HEK293 (cell line): ENCODE data around the gene PALB2.

Experiments used
- CTCF ChIA-PET: fragments of 350-600 bp; formaldehyde crosslinking; extraction: SDS; loops from one replicate; lab custom pipeline; 2021; ENCODE audit warnings: antibody characterized with exemption; lab: Yijun Ruan, JAX
- POLR2A ChIA-PET: fragments of 300-600 bp; formaldehyde crosslinking; extraction: SDS; loops from one replicate; lab custom pipeline; 2020; ENCODE audit warnings: antibody characterized with exemption, inconsistent platforms; lab: Yijun Ruan, JAX
- H3K27ac ChIP-seq: fragments of 200-500 bp; sonication (Bioruptor generic); 2 replicates; pipeline ENCODE4 v1.5.1; 2014; ENCODE audit warnings: low read depth, low read length, control low read depth, inconsistent platforms; ENCODE audit errors: extremely low read depth
- H3K36me3 ChIP-seq, 2 experiments: fragments of 200-500 bp in 1 of 2; sonication (Bioruptor generic) in 1 of 2; 1 replicate in 1 of 2; 2 replicates in 1 of 2; pipeline ENCODE4 v1.5.1; 2014 to 2017; ENCODE audit warnings: inconsistent platforms in 2 of 2, low read length in 2 of 2; ENCODE audit not compliant: control insufficient read depth in 2 of 2, insufficient read depth in 1 of 2
- H3K4me1 ChIP-seq: fragments of 200-500 bp; sonication (Bioruptor generic); 2 replicates; pipeline ENCODE4 v1.5.1; 2014; ENCODE audit warnings: mild to moderate bottlenecking, low read length, inconsistent platforms; ENCODE audit not compliant: control insufficient read depth, insufficient read depth
- H3K4me3 ChIP-seq: 2 replicates; pipeline ENCODE4 v1.5.1; 2011; ENCODE audit warnings: low read depth, mild to moderate bottlenecking, control low read depth, low read length, moderate library complexity
- H3K9me3 ChIP-seq: fragments of 200-500 bp; sonication (Bioruptor generic); 2 replicates; pipeline ENCODE4 v1.5.1; 2014; ENCODE audit warnings: low read depth, low read length, inconsistent platforms; ENCODE audit not compliant: control insufficient read depth, insufficient read depth
- GFI1B ChIP-seq: fragments of 450-650 bp; formaldehyde crosslinking; IDR thresholded peaks from 2 replicates; pipeline ENCODE4 v1.5.1; 2016; ENCODE audit warnings: missing biosample characterization, missing genetic modification characterization
- KLF10 ChIP-seq: fragments of 450-650 bp; IDR thresholded peaks from 2 replicates; pipeline ENCODE4 v1.5.1; 2018; ENCODE audit warnings: missing biosample characterization, mild to moderate bottlenecking, missing genetic modification characterization
- KLF7 ChIP-seq: fragments of 450-650 bp; formaldehyde crosslinking; IDR thresholded peaks from 2 replicates; pipeline ENCODE4 v1.5.1; 2016; ENCODE audit warnings: missing biosample characterization, missing genetic modification characterization, borderline replicate concordance
- SCRT1 ChIP-seq: fragments of 450-650 bp; formaldehyde crosslinking; IDR thresholded peaks from 2 replicates; pipeline ENCODE4 v1.5.1; 2016; ENCODE audit warnings: missing biosample characterization, missing genetic modification characterization, borderline replicate concordance
- SCRT2 ChIP-seq: fragments of 450-650 bp; formaldehyde crosslinking; IDR thresholded peaks from 2 replicates; pipeline ENCODE4 v1.5.1; 2016; ENCODE audit warnings: missing biosample characterization, missing genetic modification characterization
- ZEB2 ChIP-seq: fragments of 450-650 bp; formaldehyde crosslinking; IDR thresholded peaks from 2 replicates; pipeline ENCODE4 v1.5.1; 2016; ENCODE audit warnings: missing biosample characterization, missing genetic modification characterization
- ZNF16 ChIP-seq: fragments of 450-650 bp; formaldehyde crosslinking; IDR thresholded peaks from 2 replicates; pipeline ENCODE4 v1.5.1; 2016; ENCODE audit warnings: low read depth, missing biosample characterization, missing genetic modification characterization
- ZNF664 ChIP-seq: fragments of 450-650 bp; formaldehyde crosslinking; IDR thresholded peaks from 2 replicates; pipeline ENCODE4 v1.5.1; 2016; ENCODE audit warnings: missing biosample characterization, missing genetic modification characterization
- ZNF837 ChIP-seq: fragments of 450-650 bp; formaldehyde crosslinking; IDR thresholded peaks from 2 replicates; pipeline ENCODE4 v1.5.1; 2016; ENCODE audit warnings: missing biosample characterization, missing genetic modification characterization
- TF ChIP-seq, protein P1 (sequence below): fragments of 450-650 bp; formaldehyde crosslinking; IDR thresholded peaks from 2 replicates; pipeline ENCODE4 v1.5.1; 2016; ENCODE audit warnings: missing biosample characterization, missing genetic modification characterization, borderline replicate concordance
- TF ChIP-seq, protein P2 (sequence below): fragments of 450-650 bp; formaldehyde crosslinking; IDR thresholded peaks from 2 replicates; pipeline ENCODE4 v1.5.1; 2016; ENCODE audit warnings: missing biosample characterization, missing genetic modification characterization
- TF ChIP-seq, protein P3 (sequence below): fragments of 450-650 bp; formaldehyde crosslinking; IDR thresholded peaks from 2 replicates; pipeline ENCODE4 v1.5.1; 2016; ENCODE audit warnings: missing biosample characterization, missing genetic modification characterization
- TF ChIP-seq, protein P4 (sequence below): fragments of 450-650 bp; formaldehyde crosslinking; IDR thresholded peaks from 2 replicates; pipeline ENCODE4; 2016; ENCODE audit warnings: missing biosample characterization, missing genetic modification characterization
- TF ChIP-seq, protein P5 (sequence below): fragments of 450-650 bp; formaldehyde crosslinking; IDR thresholded peaks from 2 replicates; pipeline ENCODE4 v1.5.1; 2017; ENCODE audit warnings: missing biosample characterization, missing genetic modification characterization

Gene PALB2

DNA sequence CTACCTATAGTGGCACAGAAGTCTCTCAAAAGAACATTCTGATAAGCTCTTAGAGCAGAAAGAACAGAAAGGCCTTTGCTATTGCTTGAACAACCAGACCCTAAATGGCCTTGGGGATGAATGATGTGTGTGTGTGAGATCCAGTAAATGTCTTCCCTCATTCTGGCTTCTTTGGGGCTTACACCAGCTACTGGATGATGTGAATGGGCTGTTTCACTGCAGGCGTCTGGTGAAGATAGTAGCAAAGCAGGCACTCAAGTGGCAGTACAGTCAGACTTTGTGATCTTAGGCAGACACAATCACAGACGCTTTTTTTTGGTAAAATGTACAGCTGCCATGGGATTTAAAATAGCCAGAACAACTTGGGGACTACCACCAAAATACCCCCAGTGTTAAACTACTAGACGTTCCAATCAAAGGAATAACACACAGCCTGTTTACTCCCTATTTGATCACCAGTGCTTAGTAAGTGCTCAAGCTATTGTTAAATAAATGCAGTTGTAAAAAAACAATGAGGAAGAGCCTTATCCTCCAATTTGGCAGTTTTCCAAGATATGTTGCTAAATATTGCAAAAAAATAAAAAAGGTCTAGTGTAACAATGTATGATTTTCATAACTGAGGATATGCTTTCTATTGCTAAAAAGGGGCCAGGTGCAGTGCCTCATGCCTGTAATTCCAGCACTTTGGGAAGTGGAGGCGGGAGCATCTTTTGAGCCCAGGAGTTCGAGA is 62.8 kb downstream of the PALB2 start (continued):
- TF ChIP-seq, protein P1, sequence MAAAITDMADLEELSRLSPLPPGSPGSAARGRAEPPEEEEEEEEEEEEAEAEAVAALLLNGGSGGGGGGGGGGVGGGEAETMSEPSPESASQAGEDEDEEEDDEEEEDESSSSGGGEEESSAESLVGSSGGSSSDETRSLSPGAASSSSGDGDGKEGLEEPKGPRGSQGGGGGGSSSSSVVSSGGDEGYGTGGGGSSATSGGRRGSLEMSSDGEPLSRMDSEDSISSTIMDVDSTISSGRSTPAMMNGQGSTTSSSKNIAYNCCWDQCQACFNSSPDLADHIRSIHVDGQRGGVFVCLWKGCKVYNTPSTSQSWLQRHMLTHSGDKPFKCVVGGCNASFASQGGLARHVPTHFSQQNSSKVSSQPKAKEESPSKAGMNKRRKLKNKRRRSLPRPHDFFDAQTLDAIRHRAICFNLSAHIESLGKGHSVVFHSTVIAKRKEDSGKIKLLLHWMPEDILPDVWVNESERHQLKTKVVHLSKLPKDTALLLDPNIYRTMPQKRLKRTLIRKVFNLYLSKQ (tag by site-specific recombination): no peak
- no peak for TF ChIP-seq KLF7
- no peak for TF ChIP-seq ZEB2
- TF ChIP-seq GFI1B (tag by site-specific recombination): no peak

DNA sequence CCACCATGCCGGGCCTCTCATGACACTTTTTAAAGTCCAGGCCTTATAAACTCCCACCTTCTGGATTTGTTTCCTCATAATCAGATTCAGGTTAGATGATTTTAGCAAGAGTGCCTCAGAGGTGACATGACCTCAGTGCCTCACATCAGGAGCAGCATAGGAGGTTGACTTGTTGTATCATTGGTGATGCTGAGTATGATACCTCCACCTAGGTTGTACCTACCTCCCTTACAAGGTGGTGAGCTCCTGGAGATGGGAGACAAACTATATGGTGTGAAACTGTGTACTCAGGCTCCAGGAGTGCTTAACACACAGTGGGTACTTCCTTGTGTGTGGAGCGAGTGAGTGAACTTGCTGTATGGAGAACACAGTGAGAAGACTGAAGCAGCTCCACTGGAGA is 63.6 kb downstream of the PALB2 start:
- peaks cover 6 to 84% of the 10 kb centered on the region in 2 experiments; a peak in 2 of 3 replicates for H3K36me3 ChIP-seq
- H3K27ac ChIP-seq: no peak overlapping the region
- H3K4me1 ChIP-seq: no peaks in the 10 kb centered on the region
- TF ChIP-seq ZNF837 (tag by site-specific recombination) (no peak), KLF10 (tag by site-specific recombination) (no peak)
- CTCF ChIA-PET: interaction anchor here (0.6 to 1.2 kb wide), 2 partner anchors 20 to 86 kb away, joined by 3 to 4 read pairs; partner anchors contain the start of gene UBFD1
- no peaks in the 10 kb centered on the region for H3K9me3 ChIP-seq
- H3K4me3 ChIP-seq: no peak overlapping the region
- POLR2A ChIA-PET: interaction anchor here (1.9 kb wide), 1 partner anchor 20 kb away, joined by 4 read pairs; the partner anchor contains the start of genes EARS2 and UBFD1

DNA sequence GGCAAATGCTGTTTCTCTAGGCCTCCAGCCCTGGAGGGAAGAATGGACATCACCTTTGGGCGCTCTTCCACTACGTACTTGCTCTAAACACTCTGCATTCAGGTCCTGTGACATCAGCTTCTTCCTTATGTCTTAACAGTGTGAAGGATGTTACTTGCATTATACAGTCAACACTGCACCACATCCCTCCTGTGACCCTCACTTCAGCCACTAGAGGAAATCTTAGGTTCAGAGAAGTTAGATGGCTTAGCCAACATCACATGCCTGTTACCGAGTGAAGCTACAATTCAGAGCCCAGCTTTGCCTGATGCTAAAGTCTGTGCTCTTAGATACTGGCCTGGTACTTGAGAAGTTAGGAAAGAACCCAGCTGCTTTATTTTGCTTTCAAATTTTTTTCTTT is 65.3 kb downstream of the PALB2 start:
- ChIA-PET CTCF (interaction anchor here (0.6 kb wide), 2 partner anchors 29 to 394 kb away, joined by 3 to 4 read pairs; no protein-coding TSS in a partner anchor), POLR2A (interaction anchor here (1.4 to 1.8 kb wide), 2 partner anchors 17 to 18 kb away, joined by 3 to 4 read pairs; partner anchors contain the start of genes EARS2 and UBFD1)
- Histone ChIP-seq H3K4me3 (no peak overlapping the region), H3K9me3 (no peaks in the 10 kb centered on the region), H3K36me3 (peaks cover 8 to 86% of the 10 kb centered on the region in 2 experiments; a peak in 2 of 3 replicates), H3K27ac (no peak overlapping the region), H3K4me1 (no peaks in the 10 kb centered on the region)
- TF ChIP-seq, protein P2, sequence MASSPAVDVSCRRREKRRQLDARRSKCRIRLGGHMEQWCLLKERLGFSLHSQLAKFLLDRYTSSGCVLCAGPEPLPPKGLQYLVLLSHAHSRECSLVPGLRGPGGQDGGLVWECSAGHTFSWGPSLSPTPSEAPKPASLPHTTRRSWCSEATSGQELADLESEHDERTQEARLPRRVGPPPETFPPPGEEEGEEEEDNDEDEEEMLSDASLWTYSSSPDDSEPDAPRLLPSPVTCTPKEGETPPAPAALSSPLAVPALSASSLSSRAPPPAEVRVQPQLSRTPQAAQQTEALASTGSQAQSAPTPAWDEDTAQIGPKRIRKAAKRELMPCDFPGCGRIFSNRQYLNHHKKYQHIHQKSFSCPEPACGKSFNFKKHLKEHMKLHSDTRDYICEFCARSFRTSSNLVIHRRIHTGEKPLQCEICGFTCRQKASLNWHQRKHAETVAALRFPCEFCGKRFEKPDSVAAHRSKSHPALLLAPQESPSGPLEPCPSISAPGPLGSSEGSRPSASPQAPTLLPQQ (tag by site-specific recombination): no peak
- TF ChIP-seq, protein P3, sequence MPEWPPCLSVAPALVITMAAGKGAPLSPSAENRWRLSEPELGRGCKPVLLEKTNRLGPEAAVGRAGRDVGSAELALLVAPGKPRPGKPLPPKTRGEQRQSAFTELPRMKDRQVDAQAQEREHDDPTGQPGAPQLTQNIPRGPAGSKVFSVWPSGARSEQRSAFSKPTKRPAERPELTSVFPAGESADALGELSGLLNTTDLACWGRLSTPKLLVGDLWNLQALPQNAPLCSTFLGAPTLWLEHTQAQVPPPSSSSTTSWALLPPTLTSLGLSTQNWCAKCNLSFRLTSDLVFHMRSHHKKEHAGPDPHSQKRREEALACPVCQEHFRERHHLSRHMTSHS (tag by site-specific recombination): no peak
- no peak for TF ChIP-seq ZNF16 (tag by site-specific recombination)
- TF ChIP-seq, protein P4, sequence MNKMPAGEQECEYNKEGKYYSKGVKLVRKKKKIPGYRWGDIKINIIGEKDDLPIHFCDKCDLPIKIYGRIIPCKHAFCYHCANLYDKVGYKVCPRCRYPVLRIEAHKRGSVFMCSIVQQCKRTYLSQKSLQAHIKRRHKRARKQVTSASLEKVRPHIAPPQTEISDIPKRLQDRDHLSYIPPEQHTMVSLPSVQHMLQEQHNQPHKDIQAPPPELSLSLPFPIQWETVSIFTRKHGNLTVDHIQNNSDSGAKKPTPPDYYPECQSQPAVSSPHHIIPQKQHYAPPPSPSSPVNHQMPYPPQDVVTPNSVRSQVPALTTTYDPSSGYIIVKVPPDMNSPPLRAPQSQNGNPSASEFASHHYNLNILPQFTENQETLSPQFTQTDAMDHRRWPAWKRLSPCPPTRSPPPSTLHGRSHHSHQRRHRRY (tag by site-specific recombination): no peak

DNA sequence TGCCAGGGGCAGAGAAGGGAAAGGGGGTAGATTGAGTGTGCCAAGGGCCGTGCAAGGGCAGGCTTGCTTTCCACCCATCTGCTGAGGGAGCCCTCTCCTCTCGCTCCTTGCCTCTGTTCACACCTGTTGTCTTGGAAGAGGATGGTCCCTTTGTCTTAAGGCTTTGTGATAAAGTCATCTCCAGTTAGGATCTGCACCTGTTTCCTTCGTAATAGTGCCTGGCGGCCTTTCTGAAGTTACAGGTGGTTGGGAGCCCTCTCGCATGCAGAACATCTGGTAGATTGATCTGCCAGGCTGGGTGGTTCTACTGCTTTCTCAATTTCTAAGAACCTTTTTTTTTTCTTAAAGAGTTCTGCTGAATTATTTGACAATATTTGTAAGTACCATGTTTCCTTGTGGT is 67.3 kb downstream of the PALB2 start:
- no peak overlapping the region for H3K27ac ChIP-seq
- H3K4me3 ChIP-seq: no peak overlapping the region
- TF ChIP-seq SCRT2 (tag by site-specific recombination): peak; percentile 58
- TF ChIP-seq, protein P5, sequence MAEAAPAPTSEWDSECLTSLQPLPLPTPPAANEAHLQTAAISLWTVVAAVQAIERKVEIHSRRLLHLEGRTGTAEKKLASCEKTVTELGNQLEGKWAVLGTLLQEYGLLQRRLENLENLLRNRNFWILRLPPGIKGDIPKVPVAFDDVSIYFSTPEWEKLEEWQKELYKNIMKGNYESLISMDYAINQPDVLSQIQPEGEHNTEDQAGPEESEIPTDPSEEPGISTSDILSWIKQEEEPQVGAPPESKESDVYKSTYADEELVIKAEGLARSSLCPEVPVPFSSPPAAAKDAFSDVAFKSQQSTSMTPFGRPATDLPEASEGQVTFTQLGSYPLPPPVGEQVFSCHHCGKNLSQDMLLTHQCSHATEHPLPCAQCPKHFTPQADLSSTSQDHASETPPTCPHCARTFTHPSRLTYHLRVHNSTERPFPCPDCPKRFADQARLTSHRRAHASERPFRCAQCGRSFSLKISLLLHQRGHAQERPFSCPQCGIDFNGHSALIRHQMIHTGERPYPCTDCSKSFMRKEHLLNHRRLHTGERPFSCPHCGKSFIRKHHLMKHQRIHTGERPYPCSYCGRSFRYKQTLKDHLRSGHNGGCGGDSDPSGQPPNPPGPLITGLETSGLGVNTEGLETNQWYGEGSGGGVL: no peak
- TF ChIP-seq ZNF664 (tag by site-specific recombination): no peak
- TF ChIP-seq SCRT1 (tag by site-specific recombination): peak; percentile 39; the same call in 1 of the 2 replicates
- no peaks in the 10 kb centered on the region for H3K4me1 ChIP-seq
- ChIA-PET POLR2A (no interaction called here), CTCF (no interaction called here)
- no peaks in the 10 kb centered on the region for H3K9me3 ChIP-seq
- peaks cover 14 to 87% of the 10 kb centered on the region in 2 experiments; a peak in 2 of 3 replicates for H3K36me3 ChIP-seq
